Hematopoietic multipotent progenitor cell treated with erythropoietin and hydrocortisone succinate and interleukin-3 and kit ligand, for 4 days (in vitro differentiated cells): ENCODE measurements around the gene NTNG1.

ENCODE experiments used
- DNase-seq: peaks from one replicate; pipeline ENCODE4 v3.0.0-alpha.2; 2015

NTNG1 gene

DNA sequence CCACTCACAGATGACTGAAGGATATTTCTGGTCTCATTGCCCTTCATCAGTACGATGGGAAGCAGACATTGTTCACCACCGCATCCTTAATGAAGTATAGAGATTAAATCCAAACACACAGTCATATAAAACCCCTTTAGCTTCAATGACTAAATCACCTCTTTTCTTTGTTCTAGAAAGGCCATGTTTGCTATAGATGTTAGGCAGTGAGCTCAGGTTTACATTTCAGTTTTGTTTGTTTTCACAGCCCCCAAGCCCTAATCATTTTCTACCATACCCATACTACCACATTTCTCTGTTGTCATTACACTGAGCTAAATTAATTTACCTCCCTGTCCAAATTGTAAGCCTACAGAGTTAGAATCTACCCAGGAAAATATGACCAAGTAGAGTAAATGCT, 385.1 kb downstream of the NTNG1 start:
- DNase-seq, result no peak

DNA sequence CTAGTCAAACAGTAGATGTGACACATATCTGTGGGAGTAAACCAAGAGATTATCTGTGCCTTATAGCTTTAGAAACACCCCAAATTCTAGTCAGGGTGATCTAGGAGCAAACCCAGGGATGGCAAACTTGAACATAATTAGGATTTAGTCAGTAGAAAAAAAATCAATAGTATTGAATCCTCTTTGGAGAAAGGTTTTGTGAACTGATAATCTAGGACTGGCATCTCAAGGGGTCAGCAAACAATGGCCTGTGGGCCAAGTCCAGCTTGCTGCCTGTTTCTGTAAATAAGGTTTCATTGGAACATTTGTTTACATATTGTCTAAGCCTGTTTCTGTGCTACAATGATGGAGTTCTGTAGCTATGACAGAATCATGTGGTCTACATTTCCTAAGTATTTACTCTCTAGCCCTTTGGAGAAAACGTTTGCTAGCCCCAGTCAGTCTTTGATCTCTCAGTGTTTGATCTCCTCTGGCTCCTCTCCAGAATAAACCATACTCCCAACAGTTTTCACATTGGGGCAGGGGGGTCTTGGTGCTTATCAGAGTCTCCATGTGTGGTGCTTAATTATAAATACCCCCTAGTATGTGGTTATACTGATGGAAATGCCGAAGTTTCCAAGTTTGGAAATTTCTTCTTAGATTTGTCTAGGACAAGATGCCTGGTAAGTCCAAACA, 385.8 kb downstream of the NTNG1 start:
- DNase-seq, result no peak

DNA sequence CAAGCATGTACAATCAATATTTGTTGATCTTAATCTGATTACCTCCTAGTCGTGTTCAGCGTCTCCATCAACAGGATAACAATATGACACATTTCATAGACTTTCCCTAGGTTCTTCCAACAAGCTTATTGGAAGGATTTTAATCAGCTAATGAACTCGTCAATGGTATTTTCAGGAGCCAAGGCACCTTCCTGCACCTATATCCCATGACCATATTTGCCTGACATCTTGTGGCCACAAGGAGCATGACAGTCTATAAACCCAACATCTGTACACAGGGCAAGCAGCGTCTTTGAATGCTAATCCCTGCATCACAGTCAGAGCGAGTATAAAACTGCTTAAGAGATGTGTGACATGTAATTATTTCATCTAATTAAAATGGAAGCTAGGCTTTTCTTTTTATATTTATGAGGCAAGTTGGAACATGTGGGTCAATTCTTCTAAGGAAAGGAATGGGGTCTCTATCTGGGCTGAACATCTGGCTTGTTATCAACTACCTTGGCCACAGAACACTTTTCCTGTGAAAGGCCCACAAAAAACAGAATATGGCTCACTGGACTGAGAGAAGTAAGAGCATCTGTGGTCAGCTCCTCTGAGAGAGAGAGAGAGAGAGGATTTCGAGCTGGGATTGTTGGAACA, 388.8 kb downstream of the NTNG1 start:
- peak; percentile 76 for DNase-seq

DNA sequence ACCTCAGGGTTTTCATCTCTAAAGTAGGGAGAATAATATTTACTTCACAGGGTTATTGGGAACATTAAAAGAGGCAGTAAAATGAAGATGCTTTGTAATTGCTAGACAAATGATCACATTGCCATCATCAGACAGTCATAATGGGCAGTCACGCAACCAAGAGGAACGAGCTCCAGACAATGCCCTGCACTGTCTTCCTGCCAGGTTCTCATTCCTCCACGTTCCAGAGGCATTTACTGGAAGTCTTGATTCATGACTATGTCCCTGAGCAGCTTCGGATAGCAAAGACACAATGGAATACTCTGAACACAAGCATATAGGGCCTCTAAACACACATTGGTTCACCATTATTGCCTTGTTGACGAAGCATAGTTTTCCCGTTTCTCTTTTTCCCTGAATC, 389.7 kb downstream of the NTNG1 start:
- DNase-seq, result no peak

DNA sequence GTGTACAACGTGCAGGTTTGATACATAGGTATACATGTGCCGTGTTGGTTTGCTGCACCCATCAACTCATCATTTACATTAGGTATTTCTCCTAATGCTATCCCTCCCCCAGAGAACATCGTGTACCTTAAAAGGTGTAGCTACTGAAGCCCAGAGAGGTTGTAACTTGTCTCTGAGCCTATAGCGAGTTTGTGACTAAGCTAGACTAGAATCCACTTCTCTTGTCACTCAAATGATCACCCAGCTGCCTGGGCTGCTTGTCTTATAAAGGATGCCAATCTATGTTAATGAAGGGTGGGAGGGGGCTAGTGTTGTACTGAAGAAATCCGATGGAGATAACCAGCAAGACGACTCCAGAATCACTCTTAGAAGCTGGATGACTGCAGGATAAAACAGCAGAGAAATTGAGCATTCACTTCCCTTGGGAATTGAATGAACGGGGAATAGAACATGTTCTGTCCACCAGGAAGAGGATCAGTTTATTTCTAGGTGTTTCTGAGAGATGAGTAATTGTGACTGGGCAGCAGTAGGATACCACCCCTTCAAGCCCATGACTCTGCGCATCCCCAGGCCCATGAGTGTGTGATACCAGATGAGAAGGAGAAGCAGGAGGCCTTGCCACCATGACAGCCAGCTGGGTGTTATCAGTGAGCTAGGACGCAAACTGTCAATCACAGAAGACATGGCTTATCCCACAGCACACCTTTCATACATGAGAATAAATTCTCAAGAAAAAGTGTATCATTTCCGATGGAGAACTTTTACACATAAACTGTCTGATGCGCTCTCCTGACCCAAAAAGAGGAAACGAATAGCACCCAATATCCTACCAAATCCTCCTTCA, 390.4 kb downstream of the NTNG1 start:
- DNase-seq, result no peak

DNA sequence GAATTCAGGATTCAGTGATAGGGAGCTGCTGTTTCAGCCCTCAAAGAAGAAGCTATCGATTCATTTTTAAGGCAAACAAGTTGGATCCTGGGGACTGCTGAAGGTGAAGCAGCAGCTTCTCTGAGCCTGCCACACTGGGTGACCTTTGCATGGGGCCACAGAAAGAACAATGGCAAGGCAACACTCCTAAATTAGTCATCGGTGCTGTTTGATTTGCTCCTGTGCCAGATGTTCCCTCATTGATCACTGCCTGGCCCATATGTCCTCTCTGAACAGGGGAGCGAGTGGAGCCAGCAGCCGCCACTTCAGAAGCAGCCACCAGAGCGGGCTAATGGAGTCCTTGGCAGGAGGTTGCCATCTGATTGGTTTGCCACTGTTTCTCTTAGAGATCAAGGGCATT, 391.5 kb downstream of the NTNG1 start:
- no peak for DNase-seq
